Left cardiac atrium (tissue), 4 donors: ENCODE results near the gene ASIC4. TPM values are rescaled to one million over a fixed set of nuclear protein-coding genes. Genes with fewer than 3 reads are reported as not detected.

Experiments
- ATAC-seq, 2 donors: fragments of 200-7000 bp; cut with Tn5 transposase; one replicate each; pipeline ENCODE4 v1.9.1; 2020; ENCODE audit warnings: mild to moderate bottlenecking in 2 of 2, moderate library complexity in 2 of 2
- DNase-seq: peaks from one replicate; pipeline ENCODE4 v3.0.0-alpha.2; 2020
- intact Hi-C, 2 donors: fragments of 100-400 bp; cut with DNase I; formaldehyde crosslinking; loops; one replicate each; pipeline versions ENCODE4 v1.14.1 to v1.15.1; 2022 to 2023
- total RNA-seq, 2 donors: library from RNA; stranded (reverse); fragmentation: NEBNext Ultra II Directional; extraction: Animal tissue kit (Norgen Biotek cat#: 25700); gene quantifications; one replicate each; pipeline ENCODE4 v1.2.1, GENCODE V29; 2021
- donor health status: DM: no; HTN: yes; CAD: no.
- donor health status: DM: no; HTN: yes; CAD: no; lungs with severe emphysema.
- donor health status: DM: yes; HTN: yes; CAD: no.
- donor health status: Dilated cardiomyopathy.

Gene ASIC4
- total RNA-seq, 2 donors from 2014 or later = 0.32 TPM; not detected in 1

GRCh38 chr2:219540784-219541504 lies 26.7 kb downstream of the ASIC4 start:
- DNase-seq (no peak), ATAC-seq (no peak)
- intact Hi-C loops = loop anchor here (2.0 to 10.0 kb wide), 3 partner anchors 102 to 151 kb away; no protein-coding TSS in a partner anchor

- DNase-seq = peak; percentile 81
- peak in 1 of 2 donors; percentile 0 for ATAC-seq
- intact Hi-C loops = loop anchor here (2.0 to 10.0 kb wide), 3 partner anchors 101 to 151 kb away; no protein-coding TSS in a partner anchor
Measured at GRCh38 chr2:219541611-219542180, 27.4 kb downstream of the ASIC4 start.

GRCh38 chr2:219542931-219543595 lies 28.8 kb downstream of the ASIC4 start:
- peak; percentile 44 for DNase-seq
- intact Hi-C loops = loop anchor here (5.0 to 10.0 kb wide), 2 partner anchors 142 to 149 kb away; no protein-coding TSS in a partner anchor
- peak; percentile 31 to 54 for ATAC-seq

GRCh38 chr2:219543596-219544358 lies 29.5 kb downstream of the ASIC4 start, which contains the start of the genes CHPF and TMEM198:
Gene CHPF, minus strand, starts transcription at chr2:219543809. Its CDS starts 271 bp downstream, at chr2:219543538.
Gene TMEM198, plus strand, starts transcription at chr2:219544028. Its CDS starts 700 bp downstream, at chr2:219544728.
- peak; percentile 91 to 92 for ATAC-seq
- peak; percentile 99 for DNase-seq
- intact Hi-C loops = loop anchor here (5.0 to 10.0 kb wide), 2 partner anchors 141 to 149 kb away; no protein-coding TSS in a partner anchor

GRCh38 chr2:219544567-219544966 lies 30.3 kb downstream of the ASIC4 start:
- ATAC-seq (no peak), DNase-seq (no peak)
- intact Hi-C loops = loop anchor here (5.0 to 10.0 kb wide), 2 partner anchors 140 to 148 kb away; no protein-coding TSS in a partner anchor

- DNase-seq = no peak
- intact Hi-C loops = loop anchor here in 1 of 2 donors (10.0 kb wide), 1 partner anchor 139 kb away; no protein-coding TSS in a partner anchor
- no peak for ATAC-seq
Measured at GRCh38 chr2:219545295-219545942, 31.1 kb downstream of the ASIC4 start.

- no peak for DNase-seq
- intact Hi-C loops = loop anchor here in 1 of 2 donors (10.0 kb wide), 1 partner anchor 139 kb away; no protein-coding TSS in a partner anchor
- ATAC-seq = no peak
Measured at GRCh38 chr2:219545943-219546352, 31.7 kb downstream of the ASIC4 start.

GRCh38 chr2:219547621-219548020 lies 33.3 kb downstream of the ASIC4 start:
- no peak for ATAC-seq

GRCh38 chr2:219548990-219549389 lies 34.7 kb downstream of the ASIC4 start:
- intact Hi-C loops = loop anchor here in 1 of 2 donors (10.0 kb wide), 1 partner anchor 136 kb away; no protein-coding TSS in a partner anchor
- DNase-seq (no peak), ATAC-seq (no peak)

More at GRCh38 chr2:219547621-219548020, 33.3 kb downstream of the ASIC4 start:
- intact Hi-C loops = loop anchor here in 1 of 2 donors (10.0 kb wide), 1 partner anchor 137 kb away; no protein-coding TSS in a partner anchor
- no peak for DNase-seq

GRCh38 chr2:219549619-219550018 lies 35.3 kb downstream of the ASIC4 start:
- intact Hi-C loops = loop anchor here in 1 of 2 donors (10.0 kb wide), 1 partner anchor 135 kb away; no protein-coding TSS in a partner anchor
- DNase-seq (no peak), ATAC-seq (no peak)

GRCh38 chr2:219551441-219552381 lies 37.4 kb downstream of the ASIC4 start:
- intact Hi-C loops = no loop called here
- DNase-seq (peak; percentile 57), ATAC-seq (peak; percentile 6 to 63)

- ATAC-seq (peak; percentile 92), DNase-seq (peak; percentile 92)
- intact Hi-C loops = no loop called here
Measured at GRCh38 chr2:219552382-219553167, 38.3 kb downstream of the ASIC4 start.

- ATAC-seq = no peak
- intact Hi-C loops = no loop called here
- DNase-seq = no peak
Measured at GRCh38 chr2:219553168-219553417, 38.8 kb downstream of the ASIC4 start.

GRCh38 chr2:219553463-219553963 lies 39.2 kb downstream of the ASIC4 start:
- DNase-seq = no peak
- intact Hi-C loops = no loop called here
- no peak for ATAC-seq

GRCh38 chr2:219554350-219554749 lies 40.1 kb downstream of the ASIC4 start:
- ATAC-seq = no peak
- DNase-seq = no peak
- intact Hi-C loops = no loop called here

GRCh38 chr2:219555956-219556355 lies 41.7 kb downstream of the ASIC4 start:
- intact Hi-C loops = no loop called here
- no peak for ATAC-seq
- peak; percentile 18 for DNase-seq
